Endothelial cell of umbilical vein (primary cell): Measurements from ENCODE around the gene HCLS1. TPM values are rescaled to one million over a fixed set of nuclear protein-coding genes. Genes with fewer than 3 reads are reported as not detected.

Source experiments
- BruUV-seq: library from RNA; stranded (reverse); fragments of 400-500 nt; replicated peaks from 2 replicates; lab custom pipeline; 2021; lab: Mats Ljungman, UMichigan
- CTCF ChIA-PET: fragments of 300-600, 350-600 bp; sonication (Branson Sonifier 250); formaldehyde crosslinking; loops from one replicate; lab custom pipeline; 2021; ENCODE audit warnings: antibody characterized with exemption, inconsistent platforms; lab: Charles Lee
- POLR2A ChIA-PET: fragments of 300-600, 350-600 bp; sonication (Branson Sonifier 250); formaldehyde crosslinking; loops from one replicate; lab custom pipeline; 2021; ENCODE audit warnings: antibody characterized with exemption, inconsistent platforms; lab: Charles Lee
- DNase-seq: peaks from one replicate; pipeline ENCODE4 v3.0.0-alpha.2; 2011; ENCODE audit warnings: low read depth, low spot score
- FAIRE-seq: peaks from 2 replicates; lab custom pipeline; 2011; peaks lifted over from hg19 to GRCh38; lab: Jason Lieb, UNC
- H2AFZ ChIP-seq: 2 replicates; pipeline ENCODE4 v1.6.0; 2012; ENCODE audit warnings: low read depth, low read length, control low read depth, inconsistent platforms
- H3K27ac ChIP-seq: 2 replicates; pipeline ENCODE4 v1.5.1; 2011; ENCODE audit warnings: low read depth, mild to moderate bottlenecking, control low read depth, low read length, moderate library complexity; ENCODE audit not compliant: insufficient read depth
- H3K27me3 ChIP-seq, 2 experiments: 2 replicates each; pipeline versions ENCODE4 v1.6.0 to v1.6.1; 2011; ENCODE audit warnings: low read length in 2 of 2, mixed read lengths in 1 of 2; ENCODE audit not compliant: control insufficient read depth in 2 of 2, insufficient read depth in 2 of 2
- H3K36me3 ChIP-seq, 2 experiments: 2 replicates in 1 of 2; 3 replicates in 1 of 2; pipeline ENCODE4 v1.5.1; 2011; ENCODE audit warnings: low read length in 2 of 2, mild to moderate bottlenecking in 1 of 2, moderate library complexity in 1 of 2; ENCODE audit not compliant: control insufficient read depth in 2 of 2, insufficient read depth in 2 of 2; ENCODE audit errors: extremely low read depth in 1 of 2
- H3K4me1 ChIP-seq: 3 replicates; pipeline ENCODE4 v1.5.1; 2011; ENCODE audit warnings: mild to moderate bottlenecking, low read length; ENCODE audit not compliant: control insufficient read depth, insufficient read depth; ENCODE audit errors: extremely low read depth
- H3K4me2 ChIP-seq: 2 replicates; pipeline ENCODE4 v1.6.1; 2011; ENCODE audit warnings: low read length, control low read depth, mixed read lengths; ENCODE audit not compliant: insufficient read depth
- H3K4me3 ChIP-seq, 3 experiments: fragments of 200-600 bp in 1 of 3; sonication (generic), shearing (Covaris generic) in 1 of 3; replicated peaks in 1 of 3; 2 replicates each; pipeline ENCODE4 v1.5.1; 2011 to 2016; ENCODE audit warnings: control low read depth in 3 of 3, low read length in 3 of 3, mild to moderate bottlenecking in 2 of 3, inconsistent platforms in 1 of 3, low read depth in 1 of 3, moderate library complexity in 1 of 3; ENCODE audit not compliant: insufficient read depth in 1 of 3
- H3K79me2 ChIP-seq: 2 replicates; pipeline ENCODE4 v1.6.0; 2012; ENCODE audit warnings: low read length, inconsistent platforms; ENCODE audit not compliant: control insufficient read depth, insufficient read depth
- H3K9ac ChIP-seq: replicated peaks from 2 replicates; pipeline ENCODE3; 2011; ENCODE audit warnings: low read length, control low read depth; ENCODE audit not compliant: insufficient read depth; ENCODE audit errors: extremely low read depth
- H3K9me1 ChIP-seq: replicated peaks from 3 replicates; pipeline ENCODE4 v1.6.0; 2011; ENCODE audit warnings: mild to moderate bottlenecking, low read length; ENCODE audit not compliant: control insufficient read depth, insufficient read depth; ENCODE audit errors: extremely low read depth
- H3K9me3 ChIP-seq: replicated peaks from 2 replicates; pipeline ENCODE4 v1.5.1; 2012; ENCODE audit warnings: low read length, inconsistent platforms; ENCODE audit not compliant: control insufficient read depth, insufficient read depth
- H4K20me1 ChIP-seq: replicated peaks from 2 replicates; pipeline ENCODE3; 2011; ENCODE audit warnings: mild to moderate bottlenecking, low read length; ENCODE audit not compliant: control insufficient read depth, insufficient read depth; ENCODE audit errors: extremely low read depth
- EZH2 ChIP-seq: IDR thresholded peaks from 2 replicates; pipeline ENCODE4 v1.6.1; 2012; ENCODE audit warnings: borderline replicate concordance, low read depth, mild to moderate bottlenecking, moderate library complexity, low read length, inconsistent platforms; ENCODE audit not compliant: severe bottlenecking
- FOS ChIP-seq: IDR thresholded peaks from 2 replicates; pipeline ENCODE4 v1.6.1; 2011; ENCODE audit warnings: mild to moderate bottlenecking, low read length, moderate library complexity, borderline replicate concordance; ENCODE audit not compliant: insufficient read depth
- GATA2 ChIP-seq: IDR thresholded peaks from 2 replicates; pipeline ENCODE4 v1.7.0; 2011; ENCODE audit warnings: low read depth, mild to moderate bottlenecking, moderate library complexity, mixed read lengths, low read length; ENCODE audit not compliant: insufficient read length, insufficient read depth
- JUN ChIP-seq: IDR thresholded peaks from 2 replicates; pipeline ENCODE4 v1.6.1; 2011; ENCODE audit warnings: borderline replicate concordance, low read depth; ENCODE audit not compliant: insufficient read length, insufficient read depth
- MYC ChIP-seq: IDR thresholded peaks from one replicate; pipeline ENCODE4 v1.6.1; 2011; ENCODE audit warnings: mild to moderate bottlenecking, low read depth, low read length
- POLR2A ChIP-seq: IDR thresholded peaks from 2 replicates; pipeline ENCODE4 v1.6.1; 2012; ENCODE audit warnings: low read depth, mild to moderate bottlenecking, control low read depth, low read length
- POLR2AphosphoS5 ChIP-seq: IDR thresholded peaks from 2 replicates; pipeline ENCODE4 v1.6.1; 2012; ENCODE audit warnings: low read depth, mild to moderate bottlenecking, control low read depth, low read length, moderate library complexity; ENCODE audit not compliant: insufficient read depth
- dilution Hi-C: fragments of 300-500 bp; cut with MboI; formaldehyde crosslinking; loops from one replicate; pipeline ENCODE4 v1.15.0; 2019; ENCODE audit warnings: low sequenced_read_pairs; ENCODE audit not compliant: extremely low pct_ligation_motif_present
- intact Hi-C: fragments of 100-400 bp; cut with micrococcal nuclease; formaldehyde crosslinking; loops from one replicate; pipeline ENCODE4 v1.10.0; 2022
- polyA plus RNA-seq, 4 experiments: library from polyadenylated mRNA; depleted of rRNA in 3 of 4; stranded (reverse) in 3 of 4; unstranded in 1 of 4; fragments of >200 nt; gene quantifications; 2 replicates each; pipeline versions ENCODE4 v1.2.1 to v1.2.3, GENCODE V29; 2011 to 2012; ENCODE audit warnings: missing spikeins in 1 of 4
- total RNA-seq: library from RNA; stranded (reverse); gene quantifications from 2 replicates; pipeline ENCODE4 v1.2.3, GENCODE V29; 2021
- TF ChIP-seq, protein P1 (sequence below): IDR thresholded peaks from 2 replicates; pipeline ENCODE4 v1.6.1; 2011; ENCODE audit not compliant: insufficient read depth, insufficient read length
- TF ChIP-seq, protein P2 (sequence below), 2 donors: IDR thresholded peaks; 1 replicate in 1 of 2; 2 replicates in 1 of 2; pipeline ENCODE4 v1.5.1; 2011; ENCODE audit warnings: low read length in 2 of 2, mild to moderate bottlenecking in 2 of 2, moderate library complexity in 2 of 2, control low read depth in 1 of 2, inconsistent platforms in 1 of 2, low read depth in 1 of 2; ENCODE audit not compliant: insufficient read depth in 1 of 2; ENCODE audit errors: extremely low read depth in 1 of 2

HCLS1 gene
- total and polyA plus RNA-seq, 2 donors (not counting 3 experiments of a cell fraction or from before 2014, with no cell fraction given): 51.9 to 63.5 TPM

DNA sequence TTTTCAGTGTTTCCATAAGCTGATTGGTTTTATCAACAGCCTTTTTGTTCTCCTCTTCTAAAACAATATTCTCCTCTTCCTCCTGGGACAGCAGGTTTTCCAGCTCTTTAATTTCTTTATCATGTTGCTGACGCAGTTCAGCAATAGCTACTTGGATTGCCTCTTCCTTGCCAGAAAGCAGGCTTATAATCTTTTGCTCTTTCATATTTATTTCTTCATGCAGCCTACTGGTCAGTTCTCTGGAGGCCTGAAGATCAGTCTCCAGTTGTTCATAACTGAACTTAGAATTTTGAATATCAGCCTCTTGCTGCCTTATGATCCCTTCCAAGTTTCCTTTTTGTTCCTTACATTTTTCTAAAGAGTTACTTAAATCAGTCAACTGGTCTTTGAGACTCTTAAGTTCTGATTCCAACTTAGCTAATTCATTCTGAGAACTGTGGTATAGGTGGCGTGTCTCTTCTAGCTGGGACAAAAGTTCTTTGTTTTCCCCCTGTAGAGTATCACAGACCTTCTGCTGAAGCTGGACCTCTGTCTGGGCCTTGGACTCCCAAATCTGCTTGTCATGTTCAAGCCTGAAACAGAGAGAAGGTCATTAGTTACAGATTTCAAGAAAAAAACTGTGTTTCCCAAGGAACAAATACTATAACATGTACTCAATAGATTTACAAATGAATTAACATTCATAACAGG is 31.5 kb upstream of the HCLS1 start:
- intact Hi-C loops (no loop called here), dilution Hi-C loops (no loop called here)
- H3K9ac ChIP-seq: no peak overlapping the region
- peaks cover 12 to 24% of the 10 kb centered on the region in 2 experiments for H3K36me3 ChIP-seq
- H3K4me1 ChIP-seq: no peaks in the 10 kb centered on the region
- H3K9me1 ChIP-seq: no peaks in the 10 kb centered on the region
- ChIA-PET POLR2A (no interaction called here), CTCF (interaction anchor here (1.4 to 2.1 kb wide), 2 partner anchors 8 to 11 kb away, joined by 3 to 9 read pairs; no protein-coding TSS in a partner anchor)
- H3K27ac ChIP-seq: no peak overlapping the region
- H2AFZ ChIP-seq: no peak overlapping the region
- H4K20me1 ChIP-seq: no peaks in the 10 kb centered on the region
- H3K79me2 ChIP-seq: no peaks in the 10 kb centered on the region
- BruUV-seq: no TSS peak
- TF ChIP-seq POLR2A (no peak), POLR2AphosphoS5 (no peak), JUN (no peak), EZH2 (no peak), FOS (no peak), GATA2 (no peak), MYC (no peak)
- TF ChIP-seq, protein P1, sequence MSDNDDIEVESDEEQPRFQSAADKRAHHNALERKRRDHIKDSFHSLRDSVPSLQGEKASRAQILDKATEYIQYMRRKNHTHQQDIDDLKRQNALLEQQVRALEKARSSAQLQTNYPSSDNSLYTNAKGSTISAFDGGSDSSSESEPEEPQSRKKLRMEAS: no peak
- TF ChIP-seq, protein P2, sequence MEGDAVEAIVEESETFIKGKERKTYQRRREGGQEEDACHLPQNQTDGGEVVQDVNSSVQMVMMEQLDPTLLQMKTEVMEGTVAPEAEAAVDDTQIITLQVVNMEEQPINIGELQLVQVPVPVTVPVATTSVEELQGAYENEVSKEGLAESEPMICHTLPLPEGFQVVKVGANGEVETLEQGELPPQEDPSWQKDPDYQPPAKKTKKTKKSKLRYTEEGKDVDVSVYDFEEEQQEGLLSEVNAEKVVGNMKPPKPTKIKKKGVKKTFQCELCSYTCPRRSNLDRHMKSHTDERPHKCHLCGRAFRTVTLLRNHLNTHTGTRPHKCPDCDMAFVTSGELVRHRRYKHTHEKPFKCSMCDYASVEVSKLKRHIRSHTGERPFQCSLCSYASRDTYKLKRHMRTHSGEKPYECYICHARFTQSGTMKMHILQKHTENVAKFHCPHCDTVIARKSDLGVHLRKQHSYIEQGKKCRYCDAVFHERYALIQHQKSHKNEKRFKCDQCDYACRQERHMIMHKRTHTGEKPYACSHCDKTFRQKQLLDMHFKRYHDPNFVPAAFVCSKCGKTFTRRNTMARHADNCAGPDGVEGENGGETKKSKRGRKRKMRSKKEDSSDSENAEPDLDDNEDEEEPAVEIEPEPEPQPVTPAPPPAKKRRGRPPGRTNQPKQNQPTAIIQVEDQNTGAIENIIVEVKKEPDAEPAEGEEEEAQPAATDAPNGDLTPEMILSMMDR (IDR thresholded peaks at IDR 0.05; ENCODE audit: extremely low read depth in 1 of 2, insufficient read depth in 1 of 2, low read depth in 1 of 2, low read length in 2 of 2): no peak
- FAIRE-seq (no peak), DNase-seq (no peak)
- H3K4me2 ChIP-seq: no peak overlapping the region
- H3K4me3 ChIP-seq: no peak overlapping the region
- H3K27me3 ChIP-seq: no peaks in the 10 kb centered on the region
- H3K9me3 ChIP-seq: no peaks in the 10 kb centered on the region
